Measurements from ENCODE around the gene PSG2.
"Not testable (repeated sequence)": the region's sequence is repeated elsewhere in the genome, so short reads cannot be mapped to it uniquely, and the experiment has no call there.

PSG2 gene

DNA sequence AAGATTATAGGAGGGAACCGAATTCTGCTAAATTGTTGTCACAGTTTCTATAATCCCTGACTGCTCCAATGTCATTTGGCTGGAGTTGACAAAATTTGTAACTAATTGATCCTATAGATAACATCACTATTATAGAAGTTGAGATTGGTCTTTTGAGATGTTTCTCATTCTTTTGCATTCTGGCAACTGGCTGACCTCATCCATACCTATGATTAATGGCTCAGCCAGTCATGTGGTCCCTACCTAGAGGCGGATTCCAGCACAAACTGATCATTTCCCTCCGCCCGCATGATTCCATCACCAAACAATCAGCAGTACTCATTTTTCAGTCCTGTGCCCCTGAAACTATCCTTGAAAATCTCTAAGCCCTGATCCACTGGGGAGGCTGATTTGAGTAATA lies 4.2 kb downstream of the PSG2 start:
- in situ Hi-C loops (cut with MboI; ENCODE audit: low sequenced_read_pairs) = no loop called here

DNA sequence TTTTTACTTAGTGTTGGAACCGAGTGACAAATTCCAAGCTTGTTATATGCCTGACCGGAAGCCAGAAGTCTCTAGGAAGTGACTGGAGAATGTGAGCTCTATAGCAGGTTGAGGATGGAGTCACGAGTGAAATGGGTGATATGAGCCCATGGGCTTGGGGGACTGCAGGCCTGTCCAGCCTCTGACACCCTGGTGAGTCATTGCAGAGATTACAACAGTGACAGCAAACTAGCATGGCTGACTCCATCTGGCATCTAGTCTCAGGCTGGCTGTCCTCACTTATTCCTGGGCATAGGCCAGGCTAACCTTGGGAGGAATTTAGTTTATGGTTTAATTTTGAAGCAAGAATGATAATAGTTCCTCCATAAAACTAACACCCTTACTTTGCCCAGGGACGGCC lies 4.6 kb downstream of the PSG2 start:
- in situ Hi-C loops (cut with MboI; ENCODE audit: low sequenced_read_pairs) = not testable (repeated sequence)

GRCh38 chr19:43062418-43062817 lies 20.1 kb downstream of the PSG2 start:
- in situ Hi-C loops (cut with MboI; ENCODE audit: low sequenced_read_pairs) = not testable (repeated sequence)

GRCh38 chr19:43061326-43061725 lies 21.2 kb downstream of the PSG2 start:
- in situ Hi-C loops (cut with MboI; ENCODE audit: low sequenced_read_pairs) = not testable (repeated sequence)

DNA sequence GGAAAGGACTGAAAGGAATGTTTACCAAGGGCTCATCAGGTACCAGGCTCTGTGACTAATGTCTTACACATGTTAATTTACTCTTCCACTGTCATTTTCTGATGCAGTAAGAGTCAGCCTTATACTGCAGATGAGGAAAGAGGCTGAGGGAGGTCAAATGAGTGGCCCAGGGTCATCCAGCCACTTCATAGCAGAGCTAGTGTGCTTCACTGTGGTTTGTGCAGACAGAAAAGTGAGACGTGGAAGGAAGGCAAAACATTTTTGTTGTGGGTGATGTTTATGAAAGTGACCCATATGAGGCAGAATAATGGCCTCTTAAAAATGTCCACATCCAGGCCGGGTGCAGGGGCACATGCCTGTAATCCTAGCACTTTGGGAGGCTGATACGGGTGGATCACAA lies 22.2 kb downstream of the PSG2 start:
- in situ Hi-C loops (cut with MboI; ENCODE audit: low sequenced_read_pairs) = not testable (repeated sequence)

DNA sequence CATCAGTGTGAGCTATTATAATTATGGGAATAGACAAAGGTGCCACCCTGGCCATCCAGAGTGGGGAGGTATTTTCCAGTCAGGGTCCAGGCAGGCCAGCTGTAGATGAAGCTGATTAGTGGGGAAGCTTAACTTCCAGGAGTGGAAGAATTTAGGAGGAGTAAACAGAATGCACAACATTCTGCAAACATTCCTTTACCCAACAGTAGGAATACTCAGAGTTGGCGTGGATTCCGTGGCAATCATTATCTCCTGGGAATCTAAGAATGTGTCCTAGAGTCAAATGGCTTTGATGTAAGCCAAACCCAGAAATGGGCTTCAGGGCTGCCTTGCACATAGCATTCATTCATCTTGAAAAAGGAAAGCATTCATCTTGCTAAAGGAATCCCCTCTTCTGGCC lies 23.0 kb downstream of the PSG2 start:
- in situ Hi-C loops (cut with MboI; ENCODE audit: low sequenced_read_pairs) = not testable (repeated sequence)

GRCh38 chr19:43058440-43058839 lies 24.1 kb downstream of the PSG2 start:
- in situ Hi-C loops (cut with MboI; ENCODE audit: low sequenced_read_pairs) = not testable (repeated sequence)

GRCh38 chr19:43047966-43048365 lies 34.5 kb downstream of the PSG2 start:
- in situ Hi-C loops (cut with MboI; ENCODE audit: low sequenced_read_pairs) = not testable (repeated sequence)

DNA sequence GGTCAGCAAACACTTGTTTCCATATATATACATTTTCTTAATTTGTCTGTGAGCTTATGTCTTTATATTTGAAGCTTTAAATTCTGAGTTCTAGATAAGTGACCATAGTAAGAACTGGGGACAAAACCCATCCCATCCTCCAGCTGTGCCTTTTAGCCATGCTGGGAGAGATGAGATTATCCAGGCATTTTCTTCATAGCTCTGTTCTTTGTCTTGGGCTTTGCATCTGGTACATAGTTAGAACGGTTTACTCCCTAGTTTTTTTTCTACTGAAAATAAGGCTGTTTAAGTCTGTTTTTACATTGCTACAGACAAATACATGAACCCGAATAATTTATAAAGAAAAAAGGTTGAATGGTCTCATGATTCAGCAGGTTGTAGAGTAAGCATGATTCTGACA lies 35.9 kb downstream of the PSG2 start:
- in situ Hi-C loops (cut with MboI; ENCODE audit: low sequenced_read_pairs) = not testable (repeated sequence)

DNA sequence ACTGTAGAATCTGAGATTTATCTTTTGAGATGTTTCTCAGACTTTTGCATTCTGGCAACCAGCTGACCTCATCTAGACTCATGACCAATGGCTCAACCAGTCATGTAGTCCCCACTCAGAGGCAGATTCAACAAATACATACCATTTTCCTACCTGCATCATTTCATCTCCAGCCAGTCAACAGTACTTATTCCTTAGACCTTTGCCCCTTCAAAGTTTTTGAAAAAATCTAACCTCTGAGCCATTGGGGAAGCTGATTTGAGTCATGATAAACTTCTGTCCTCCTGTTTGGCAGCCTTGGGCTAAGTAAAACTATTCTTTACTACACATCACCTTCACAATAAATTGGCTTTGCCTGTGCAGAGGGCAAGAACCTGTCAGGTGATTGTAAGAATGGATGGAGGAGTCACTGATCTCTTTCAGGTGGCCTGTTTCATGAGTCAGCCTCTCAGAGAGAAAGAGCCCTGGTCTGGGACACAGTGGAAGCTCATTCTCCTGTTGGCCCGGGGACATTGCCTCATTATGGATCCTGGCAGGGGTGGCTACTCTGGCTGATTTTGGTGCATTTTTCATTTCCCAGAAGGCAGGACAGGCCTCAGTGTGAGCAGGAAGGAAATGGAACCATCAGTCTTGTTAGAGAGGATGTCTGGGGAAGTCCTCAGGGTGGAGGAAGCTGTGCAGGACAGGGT lies 38.9 kb downstream of the PSG2 start:
- in situ Hi-C loops (cut with MboI; ENCODE audit: low sequenced_read_pairs) = not testable (repeated sequence)

DNA sequence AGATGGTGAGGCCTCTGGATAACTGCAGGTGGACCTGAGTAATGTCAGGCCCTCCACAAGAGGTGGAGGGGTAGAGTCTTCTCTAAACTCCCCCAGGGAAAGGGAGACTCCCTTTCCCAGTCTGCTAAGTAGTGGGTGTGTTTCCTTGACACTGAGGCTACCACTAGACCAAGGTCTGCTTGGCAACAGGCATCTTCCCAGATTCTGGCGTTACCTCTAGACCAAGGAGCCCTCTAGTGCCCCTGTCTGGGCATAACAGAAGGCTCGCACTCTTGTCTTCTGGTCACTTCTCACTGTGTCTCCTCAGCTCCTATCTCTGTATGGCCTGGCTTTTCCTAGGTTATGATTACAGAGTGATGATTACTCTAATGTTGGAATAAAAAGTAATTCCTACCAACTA lies 50.9 kb downstream of the PSG2 start:
- in situ Hi-C loops (cut with MboI; ENCODE audit: low sequenced_read_pairs) = not testable (repeated sequence)

DNA sequence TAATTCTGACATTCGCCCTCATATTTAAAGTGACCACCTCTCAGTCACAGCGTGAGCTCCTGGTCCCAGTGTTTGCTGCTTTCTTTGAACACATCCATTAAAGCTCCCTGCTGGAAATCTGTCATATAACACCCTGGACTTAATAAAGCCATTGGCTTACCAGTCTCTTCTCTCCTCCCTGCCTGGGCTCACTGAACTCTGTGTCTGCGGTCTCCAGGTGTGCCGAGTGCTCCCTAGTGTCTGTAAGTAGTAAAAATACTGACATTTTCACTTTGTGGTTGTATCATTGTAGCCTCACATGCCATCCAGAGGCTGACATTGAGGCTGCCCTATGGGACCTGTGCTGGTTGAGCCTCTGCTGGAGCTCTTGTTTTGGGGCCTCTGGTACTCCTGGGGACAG lies 53.6 kb downstream of the PSG2 start:
- in situ Hi-C loops (cut with MboI; ENCODE audit: low sequenced_read_pairs) = no loop called here

- in situ Hi-C loops (cut with MboI; ENCODE audit: low sequenced_read_pairs) = not testable (repeated sequence)
These were observed 54.5 kb downstream of the PSG2 start for GRCh38 chr19:43027985-43028384.

- in situ Hi-C loops (cut with MboI; ENCODE audit: low sequenced_read_pairs) = not testable (repeated sequence)
These were observed 55.4 kb downstream of the PSG2 start for GRCh38 chr19:43027061-43027460.

DNA sequence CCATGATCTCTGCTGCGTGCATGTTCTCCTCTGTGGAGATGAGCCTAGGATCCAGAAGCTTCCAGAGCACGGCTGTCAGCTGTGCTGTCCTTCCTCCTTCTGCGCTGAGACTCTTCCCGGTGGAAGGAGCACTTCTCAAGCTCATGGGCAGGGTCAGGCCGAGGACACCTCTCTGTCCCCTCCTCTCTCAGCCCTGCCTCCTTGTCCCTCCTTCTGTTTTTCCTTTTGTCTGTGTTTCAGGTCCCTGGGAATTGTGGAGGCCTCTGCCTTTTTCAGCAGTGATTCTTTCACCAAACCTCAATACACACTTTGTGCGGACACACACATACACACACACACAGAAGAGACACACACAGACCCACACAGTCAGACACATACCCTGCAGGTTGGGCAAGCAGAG lies 56.1 kb downstream of the PSG2 start, which contains the start of gene PSG11:
Gene PSG11, minus strand, starts transcription at position 101 of the 400 bp plus-strand sequence. Its CDS starts 97 bp downstream, at position 4.
- in situ Hi-C loops (cut with MboI; ENCODE audit: low sequenced_read_pairs) = not testable (repeated sequence)

DNA sequence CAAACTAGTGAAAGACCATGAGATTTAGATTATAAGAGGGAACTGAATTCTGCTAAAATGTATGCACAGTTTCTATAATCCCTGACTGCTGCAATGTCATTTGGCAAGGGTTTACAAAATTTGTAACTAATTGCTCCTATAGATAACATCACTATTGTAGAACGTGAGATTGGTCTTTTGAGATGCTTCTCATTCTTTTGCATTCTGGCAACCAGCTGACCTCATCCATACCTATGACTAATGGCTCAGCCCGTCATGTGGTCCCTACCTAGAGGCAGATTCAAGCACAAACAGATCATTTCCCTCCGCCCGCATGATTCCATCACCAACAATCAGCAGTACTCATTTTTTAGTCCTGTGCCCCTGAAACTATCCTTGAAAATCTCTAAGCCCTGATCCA lies 60.4 kb downstream of the PSG2 start:
- in situ Hi-C loops (cut with MboI; ENCODE audit: low sequenced_read_pairs) = not testable (repeated sequence)

DNA sequence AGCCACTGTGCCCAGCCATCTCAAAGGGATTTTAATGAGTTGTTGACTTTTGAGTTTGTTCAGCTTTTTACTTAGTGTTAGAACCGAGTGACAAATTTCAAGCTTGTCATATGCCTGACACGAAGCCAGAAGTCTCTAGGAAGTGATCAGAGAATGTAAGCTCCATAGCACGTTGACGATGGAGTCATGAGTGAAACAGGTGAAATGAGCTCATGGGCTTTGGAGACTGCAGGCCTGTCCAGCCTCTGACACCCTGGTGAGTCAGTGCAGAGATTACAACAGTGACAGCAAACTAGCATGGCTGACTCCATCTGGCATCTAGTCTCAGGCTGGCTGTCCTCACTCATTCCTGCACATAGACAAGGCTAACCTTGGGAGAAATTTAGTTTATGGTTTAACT lies 60.9 kb downstream of the PSG2 start:
- in situ Hi-C loops (cut with MboI; ENCODE audit: low sequenced_read_pairs) = not testable (repeated sequence)

DNA sequence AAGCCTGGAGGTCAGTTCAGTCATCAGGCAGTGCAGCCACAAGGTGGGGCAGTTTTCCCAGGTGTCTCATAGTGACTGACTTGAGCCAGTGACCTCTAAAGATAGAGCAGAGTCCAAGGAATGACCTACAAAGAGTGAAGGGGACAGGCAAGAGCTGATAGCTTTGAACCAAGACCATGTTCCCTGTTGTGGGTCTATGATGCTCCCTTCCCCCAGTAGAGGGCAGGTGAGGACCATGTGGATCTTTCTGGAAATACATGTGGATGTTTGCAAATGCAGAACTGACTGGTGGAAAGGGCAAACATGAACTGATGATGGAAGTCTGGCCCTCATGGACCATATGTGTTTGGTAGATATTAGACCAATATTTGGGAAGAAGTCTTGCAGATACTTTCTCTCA lies 62.9 kb downstream of the PSG2 start:
- in situ Hi-C loops (cut with MboI; ENCODE audit: low sequenced_read_pairs) = not testable (repeated sequence)

Measured in HL-60/S4 (cell line).